SK-N-SH (cell line): ENCODE measurements around the gene GIT2. TPM values are rescaled to one million over a fixed set of nuclear protein-coding genes. Genes with fewer than 3 reads are reported as not detected.

Experiments used
- CTCF ChIA-PET: fragments of 300-600, 350-600 bp; formaldehyde crosslinking; extraction: SDS; loops from one replicate; lab custom pipeline; 2021; lab: Yijun Ruan, JAX
- POLR2A ChIA-PET: fragments of 350-600 bp; sonication (Branson Sonifier 250); formaldehyde crosslinking; extraction: SDS; loops from one replicate; lab custom pipeline; 2020; ENCODE audit warnings: antibody characterized with exemption, inconsistent platforms; lab: Yijun Ruan, JAX
- DNase-seq: peaks from one replicate; pipeline ENCODE4 v3.0.0; 2012
- H2AFZ ChIP-seq: fragments of 200-600 bp; sonication (generic); 2 replicates; pipeline ENCODE4 v1.8.1; 2016; ENCODE audit warnings: antibody characterized with exemption, mild to moderate bottlenecking, low read depth
- H3F3A ChIP-seq: fragments of 200-600 bp; sonication (generic); replicated peaks from 2 replicates; pipeline ENCODE3; 2016; ENCODE audit warnings: antibody characterized with exemption, mild to moderate bottlenecking; ENCODE audit not compliant: insufficient read depth
- H3K27ac ChIP-seq, 2 experiments: fragments of 200-500 bp in 1 of 2; fragments of 200-600 bp in 1 of 2; sonication (Bioruptor generic) in 1 of 2; sonication (generic), shearing (Covaris generic) in 1 of 2; 2 replicates each; pipeline versions ENCODE4 v1.5.1 to v1.6.1; 2014 to 2016; ENCODE audit warnings: low read depth in 2 of 2, inconsistent platforms in 1 of 2, low read length in 1 of 2, mild to moderate bottlenecking in 1 of 2, mixed read lengths in 1 of 2
- H3K27me3 ChIP-seq: fragments of 200-600 bp; sonication (generic), shearing (Covaris generic); 2 replicates; pipeline ENCODE4 v1.6.1; 2016; ENCODE audit warnings: mixed run types; ENCODE audit not compliant: insufficient read depth
- H3K36me3 ChIP-seq, 2 experiments: fragments of 200-500 bp in 1 of 2; fragments of 200-600 bp in 1 of 2; sonication (Bioruptor generic) in 1 of 2; sonication (generic) in 1 of 2; replicated peaks in 1 of 2; 2 replicates each; pipeline versions ENCODE3 to v1.5.1; 2014 to 2016; ENCODE audit warnings: low read length in 1 of 2, mild to moderate bottlenecking in 1 of 2; ENCODE audit not compliant: insufficient read depth in 2 of 2, control insufficient read depth in 1 of 2
- H3K4me1 ChIP-seq, 2 experiments: fragments of 200-500 bp in 1 of 2; fragments of 200-600 bp in 1 of 2; sonication (Bioruptor generic) in 1 of 2; sonication (generic), shearing (Covaris generic) in 1 of 2; 2 replicates each; pipeline versions ENCODE4 v1.5.1 to v1.6.1; 2014 to 2016; ENCODE audit warnings: low read depth in 1 of 2, low read length in 1 of 2, mixed run types in 1 of 2; ENCODE audit not compliant: insufficient read depth in 2 of 2, control insufficient read depth in 1 of 2
- H3K4me2 ChIP-seq: fragments of 200-600 bp; sonication (generic), shearing (Covaris generic); 2 replicates; pipeline ENCODE4 v1.6.1; 2017; ENCODE audit warnings: mixed run types
- H3K4me3 ChIP-seq, 2 experiments: fragments of 200-500 bp in 1 of 2; fragments of 200-600 bp in 1 of 2; sonication (Bioruptor generic) in 1 of 2; sonication (generic), shearing (Covaris generic) in 1 of 2; 2 replicates each; pipeline versions ENCODE4 v1.5.1 to v1.8.1; 2014 to 2016; ENCODE audit warnings: low read depth in 2 of 2, inconsistent platforms in 1 of 2, low read length in 1 of 2, mild to moderate bottlenecking in 1 of 2, mixed read lengths in 1 of 2, moderate library complexity in 1 of 2
- H3K79me2 ChIP-seq: fragments of 200-600 bp; sonication (generic); 2 replicates; pipeline ENCODE4 v1.8.1; 2017; ENCODE audit warnings: mild to moderate bottlenecking; ENCODE audit not compliant: insufficient read depth
- H3K9ac ChIP-seq: fragments of 200-600 bp; sonication (generic); 2 replicates; pipeline ENCODE4 v1.6.1; 2017; ENCODE audit warnings: mixed run types
- H3K9me2 ChIP-seq: fragments of 200-600 bp; sonication (generic); 2 replicates; pipeline ENCODE4 v1.6.1; 2017; ENCODE audit warnings: mixed run types
- H3K9me3 ChIP-seq: fragments of 200-600 bp; sonication (generic); 2 replicates; pipeline ENCODE4 v1.6.1; 2017; ENCODE audit warnings: mixed run types, mild to moderate bottlenecking, moderate library complexity
- H4K20me1 ChIP-seq: fragments of 200-600 bp; sonication (generic); 2 replicates; pipeline ENCODE4 v1.6.1; 2017; ENCODE audit warnings: mild to moderate bottlenecking, mixed run types; ENCODE audit not compliant: insufficient read depth
- CHD2 ChIP-seq: fragments of 150-350 bp; IDR thresholded peaks from 2 replicates; pipeline ENCODE4 v1.6.1; 2018; ENCODE audit warnings: low read length; ENCODE audit not compliant: partially characterized antibody
- ELF1 ChIP-seq: IDR thresholded peaks from 2 replicates; pipeline ENCODE4 v1.4.0; 2012
- FOSL2 ChIP-seq: IDR thresholded peaks from 2 replicates; pipeline ENCODE4 v1.4.0; 2012; ENCODE audit warnings: low read depth, mild to moderate bottlenecking, moderate library complexity, borderline replicate concordance
- GATA2 ChIP-seq: sonication (generic); formaldehyde crosslinking; IDR thresholded peaks from 2 replicates; pipeline ENCODE4 v1.5.0; 2020; ENCODE audit warnings: mild to moderate bottlenecking, missing genetic modification reagents
- IRF3 ChIP-seq: fragments of 150-350 bp; IDR thresholded peaks from 2 replicates; pipeline ENCODE4 v1.6.1; 2016; ENCODE audit warnings: mild to moderate bottlenecking, low read depth, low read length
- JUND ChIP-seq: IDR thresholded peaks from 2 replicates; pipeline ENCODE4 v1.4.0; 2012
- MEF2A ChIP-seq: IDR thresholded peaks from 2 replicates; pipeline ENCODE4 v1.4.0; 2012; ENCODE audit warnings: low read depth, borderline replicate concordance
- NFIC ChIP-seq: IDR thresholded peaks from 2 replicates; pipeline ENCODE4 v1.4.0; 2012; ENCODE audit warnings: borderline replicate concordance
- NRF1 ChIP-seq: IDR thresholded peaks from 2 replicates; pipeline ENCODE4 v1.6.1; 2012; ENCODE audit warnings: low read depth, mild to moderate bottlenecking, low read length
- RCOR1 ChIP-seq: fragments of 150-350 bp; IDR thresholded peaks from 2 replicates; pipeline ENCODE4 v1.6.1; 2017; ENCODE audit warnings: antibody characterized with exemption, low read length
- RXRA ChIP-seq: IDR thresholded peaks from 2 replicates; pipeline ENCODE4 v1.4.0; 2012; ENCODE audit warnings: low read depth, mild to moderate bottlenecking, borderline replicate concordance
- SMC3 ChIP-seq: IDR thresholded peaks from 2 replicates; pipeline ENCODE4 v1.6.1; 2012; ENCODE audit warnings: low read depth, low read length, improper control_type of control experiment
- TAF1 ChIP-seq: IDR thresholded peaks from 2 replicates; pipeline ENCODE4 v1.6.1; 2012; ENCODE audit warnings: low read depth, mild to moderate bottlenecking, low read length, moderate library complexity, borderline replicate concordance
- TEAD4 ChIP-seq: IDR thresholded peaks from 2 replicates; pipeline ENCODE4 v1.4.0; 2012; ENCODE audit warnings: mild to moderate bottlenecking, borderline replicate concordance; ENCODE audit not compliant: insufficient read depth
- WGBS: methylation state at CpG from one replicate; pipeline ENCODE4 v1.1.6; 2017; ENCODE audit warnings: low lambda C conversion rate; 5-methylcytosine and 5-hydroxymethylcytosine counted together
- polyA plus RNA-seq, 3 experiments: library from polyadenylated mRNA; depleted of rRNA; stranded (reverse); fragments of >200 nt; gene quantifications; 2 replicates each; pipeline ENCODE4 v1.2.3, GENCODE V29; 2012
- TF ChIP-seq, protein P1 (sequence below): IDR thresholded peaks from 2 replicates; pipeline ENCODE4 v1.4.0; 2012; ENCODE audit warnings: low read depth, borderline replicate concordance
- TF ChIP-seq, protein P2 (sequence below): IDR thresholded peaks from 2 replicates; pipeline ENCODE4; 2012

GIT2 gene
- polyA plus RNA-seq, 1 of the 3 experiments (the other 2 are of a cell fraction) = 21.2 TPM

- TF ChIP-seq MEF2A (no peak), TAF1 (no peak), TEAD4 (no peak), JUND (no peak), NFIC (no peak)
- TF ChIP-seq, all 33 proteins: peak for 0
These were observed 56.7 kb downstream of the GIT2 start (continued) for GRCh38 chr12:109939504-109939903.

- POLR2A ChIA-PET = no interaction called here
- 96% methylated on average over 5 of the region's 7 CpGs for WGBS
These were observed 57.2 kb downstream of the GIT2 start for GRCh38 chr12:109938947-109939346.

More at GRCh38 chr12:109938947-109939346, 57.2 kb downstream of the GIT2 start:
- no peak overlapping the region for H3K4me2 ChIP-seq
- H3K4me3 ChIP-seq = no peak overlapping the region
- CTCF ChIA-PET = interaction anchor here (1.7 kb wide), 1 partner anchor 11 kb away, joined by 6 read pairs; no protein-coding TSS in a partner anchor
- H2AFZ ChIP-seq = no peak overlapping the region
- H3K9me2 ChIP-seq = no peaks in the 10 kb centered on the region
- no peaks in the 10 kb centered on the region for H4K20me1 ChIP-seq
- DNase-seq = no peak
- no peak for TF ChIP-seq FOSL2
- TF ChIP-seq SMC3 = no peak
- TF ChIP-seq NFIC = no peak
- TF ChIP-seq TAF1 = no peak
- TF ChIP-seq, protein P1, sequence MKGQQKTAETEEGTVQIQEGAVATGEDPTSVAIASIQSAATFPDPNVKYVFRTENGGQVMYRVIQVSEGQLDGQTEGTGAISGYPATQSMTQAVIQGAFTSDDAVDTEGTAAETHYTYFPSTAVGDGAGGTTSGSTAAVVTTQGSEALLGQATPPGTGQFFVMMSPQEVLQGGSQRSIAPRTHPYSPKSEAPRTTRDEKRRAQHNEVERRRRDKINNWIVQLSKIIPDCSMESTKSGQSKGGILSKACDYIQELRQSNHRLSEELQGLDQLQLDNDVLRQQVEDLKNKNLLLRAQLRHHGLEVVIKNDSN = no peak
- no peak for TF ChIP-seq JUND
- no peak for TF ChIP-seq RCOR1
- TF ChIP-seq GATA2 = no peak
- TF ChIP-seq, protein P2, sequence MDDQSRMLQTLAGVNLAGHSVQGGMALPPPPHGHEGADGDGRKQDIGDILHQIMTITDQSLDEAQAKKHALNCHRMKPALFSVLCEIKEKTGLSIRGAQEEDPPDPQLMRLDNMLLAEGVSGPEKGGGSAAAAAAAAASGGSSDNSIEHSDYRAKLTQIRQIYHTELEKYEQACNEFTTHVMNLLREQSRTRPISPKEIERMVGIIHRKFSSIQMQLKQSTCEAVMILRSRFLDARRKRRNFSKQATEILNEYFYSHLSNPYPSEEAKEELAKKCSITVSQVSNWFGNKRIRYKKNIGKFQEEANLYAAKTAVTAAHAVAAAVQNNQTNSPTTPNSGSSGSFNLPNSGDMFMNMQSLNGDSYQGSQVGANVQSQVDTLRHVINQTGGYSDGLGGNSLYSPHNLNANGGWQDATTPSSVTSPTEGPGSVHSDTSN = no peak
- TF ChIP-seq ELF1 = no peak
- no peak for TF ChIP-seq NRF1
- TF ChIP-seq RXRA = no peak
- TF ChIP-seq CHD2 = no peak
- no peak for TF ChIP-seq IRF3
- H3K9me3 ChIP-seq = no peaks in the 10 kb centered on the region
- H3K36me3 ChIP-seq = peaks cover 32 to 35% of the 10 kb centered on the region in 2 experiments
- no peaks in the 10 kb centered on the region for H3K79me2 ChIP-seq
- peaks cover 3% of the 10 kb centered on the region for H3F3A ChIP-seq
- H3K27me3 ChIP-seq = no peaks in the 10 kb centered on the region
- no peaks in the 10 kb centered on the region for H3K4me1 ChIP-seq
- no peak overlapping the region for H3K9ac ChIP-seq
- no peak overlapping the region for H3K27ac ChIP-seq
